Mammary epithelial cell (primary cell): ENCODE data around the gene AVPI1.

Source experiments
- CTCF ChIP-seq, 2 donors: IDR thresholded peaks in 1 of 2; conservative IDR thresholded peaks in 1 of 2; 2 replicates each; pipeline ENCODE4 v1.5.1; 2011 to 2012; ENCODE audit warnings: inconsistent platforms in 2 of 2, low read length in 2 of 2, mild to moderate bottlenecking in 2 of 2, control low read depth in 1 of 2, low read depth in 1 of 2; ENCODE audit not compliant: insufficient read depth in 1 of 2; ENCODE audit errors: extremely low read depth in 1 of 2
- EZH2 ChIP-seq: IDR thresholded peaks from 2 replicates; pipeline ENCODE4 v1.6.1; 2012; ENCODE audit warnings: low read length, inconsistent platforms, borderline replicate concordance

GRCh38 chr10:97664282-97664850, 22.7 kb downstream of the AVPI1 start:
- no peak for TF ChIP-seq CTCF (conservative IDR thresholded peaks at IDR 0.05 in 1 of 2, IDR thresholded peaks at IDR 0.05 in 1 of 2; ENCODE audit: extremely low read depth in 1 of 2, insufficient read depth in 1 of 2, low read depth in 1 of 2, low read length in 2 of 2)
- TF ChIP-seq EZH2, result no peak
